GM12891 (cell line): ENCODE measurements around the gene DZIP1L.

Experiments
- PAX5 ChIP-seq: IDR thresholded peaks from 2 replicates; pipeline ENCODE4 v1.6.1; 2011; ENCODE audit warnings: low read length, moderate library complexity, mild to moderate bottlenecking; ENCODE audit not compliant: insufficient read depth, severe bottlenecking
- POLR2A ChIP-seq: IDR thresholded peaks from 2 replicates; pipeline ENCODE4 v1.6.1; 2011; ENCODE audit warnings: low read depth, low read length, control low read depth
- POLR2AphosphoS5 ChIP-seq: IDR thresholded peaks from 2 replicates; pipeline ENCODE4 v1.6.1; 2011; ENCODE audit warnings: low read depth, low read length, control low read depth
- SPI1 ChIP-seq: IDR thresholded peaks from 2 replicates; pipeline ENCODE4 v1.6.1; 2011; ENCODE audit warnings: low read depth, low read length, control low read depth
- TAF1 ChIP-seq: IDR thresholded peaks from 2 replicates; pipeline ENCODE4 v1.6.1; 2011; ENCODE audit warnings: low read depth, low read length, control low read depth

DNA sequence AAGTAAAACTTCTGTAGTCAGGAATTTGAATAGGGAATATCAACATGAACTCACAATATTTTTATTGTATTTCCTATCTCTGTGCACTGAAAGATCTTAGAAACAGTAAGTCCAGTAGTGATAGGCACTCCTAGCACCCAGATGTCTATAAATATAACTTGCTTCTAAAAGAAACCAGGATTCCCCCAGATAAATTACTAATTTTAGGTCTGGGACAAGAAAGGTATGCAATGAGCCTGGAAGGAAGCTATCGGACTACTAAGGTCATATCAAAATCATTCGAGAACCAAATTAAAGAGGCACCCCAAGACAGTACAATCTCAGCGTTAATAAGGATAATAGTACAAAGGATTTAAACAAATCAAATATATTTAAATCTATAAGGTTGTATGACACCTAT is 58.0 kb downstream of the DZIP1L start:
- TF ChIP-seq POLR2AphosphoS5 (no peak), POLR2A (no peak), TAF1 (no peak), PAX5 (no peak), SPI1 (no peak)
